ENCODE measurements around the gene PPIP5K2. TPM values are rescaled to one million over a fixed set of nuclear protein-coding genes. Genes with fewer than 3 reads are reported as not detected.
"Not testable (repeated sequence)": the region's sequence is repeated elsewhere in the genome, so short reads cannot be mapped to it uniquely, and the experiment has no call there.

PPIP5K2 gene
- polyA plus RNA-seq, 2 donors: 10.5 to 15.1 TPM

- WGBS, 2 donors: 90 to 93% methylated on average over 2 of the region's 2 CpGs
- Histone ChIP-seq H3K27ac (ENCODE audit: low read depth in 2 of 2, low read length in 1 of 2) (no peak overlapping the region), H3K27me3 (ENCODE audit: control insufficient read depth in 1 of 2, insufficient read depth in 2 of 2, low read length in 2 of 2) (no peaks in the 10 kb centered on the region), H3K36me3 (ENCODE audit: control insufficient read depth in 2 of 2, insufficient read depth in 2 of 2, low read length in 1 of 2) (peaks cover 0 to 3% of the 10 kb centered on the region in 2 donors), H3K9me3 (ENCODE audit: control insufficient read depth in 2 of 2, insufficient read depth in 1 of 2, low read depth in 1 of 2, low read length in 1 of 2) (no peaks in the 10 kb centered on the region), H3K4me3 (ENCODE audit: low read depth in 1 of 2, low read length in 2 of 2) (no peak overlapping the region), H3K4me1 (ENCODE audit: control insufficient read depth in 2 of 2, insufficient read depth in 2 of 2, low read length in 1 of 2) (no peaks in the 10 kb centered on the region)
Measured at GRCh38 chr5:103178167-103178566, 58.1 kb downstream of the PPIP5K2 start.

- WGBS, 2 donors: 97 to 98% methylated on average over 8 of the region's 8 CpGs
- Histone ChIP-seq H3K9me3 (ENCODE audit: control insufficient read depth in 2 of 2, insufficient read depth in 1 of 2, low read depth in 1 of 2, low read length in 1 of 2) (no peaks in the 10 kb centered on the region), H3K36me3 (ENCODE audit: control insufficient read depth in 2 of 2, insufficient read depth in 2 of 2, low read length in 1 of 2) (peaks cover 0 to 2% of the 10 kb centered on the region in 2 donors), H3K27ac (ENCODE audit: low read depth in 2 of 2, low read length in 1 of 2) (no peak overlapping the region), H3K27me3 (ENCODE audit: control insufficient read depth in 1 of 2, insufficient read depth in 2 of 2, low read length in 2 of 2) (no peaks in the 10 kb centered on the region), H3K4me1 (ENCODE audit: control insufficient read depth in 2 of 2, insufficient read depth in 2 of 2, low read length in 1 of 2) (no peaks in the 10 kb centered on the region), H3K4me3 (ENCODE audit: low read depth in 1 of 2, low read length in 2 of 2) (no peak overlapping the region)
Measured at GRCh38 chr5:103186152-103186551, 66.1 kb downstream of the PPIP5K2 start.

- Histone ChIP-seq H3K4me1 (ENCODE audit: control insufficient read depth in 2 of 2, insufficient read depth in 2 of 2, low read length in 1 of 2) (no peaks in the 10 kb centered on the region), H3K4me3 (ENCODE audit: low read depth in 1 of 2, low read length in 2 of 2) (no peak overlapping the region), H3K36me3 (ENCODE audit: control insufficient read depth in 2 of 2, insufficient read depth in 2 of 2, low read length in 1 of 2) (peaks cover 0 to 2% of the 10 kb centered on the region in 2 donors), H3K27me3 (ENCODE audit: control insufficient read depth in 1 of 2, insufficient read depth in 2 of 2, low read length in 2 of 2) (no peaks in the 10 kb centered on the region), H3K27ac (ENCODE audit: low read depth in 2 of 2, low read length in 1 of 2) (no peak overlapping the region), H3K9me3 (ENCODE audit: control insufficient read depth in 2 of 2, insufficient read depth in 1 of 2, low read depth in 1 of 2, low read length in 1 of 2) (no peaks in the 10 kb centered on the region)
- WGBS, 2 donors: 86 to 88% methylated on average over 1 of the region's 1 CpG
Measured at GRCh38 chr5:103188436-103188835, 68.3 kb downstream of the PPIP5K2 start.

GRCh38 chr5:103203226-103203625 is 83.1 kb downstream of the PPIP5K2 start:
- Histone ChIP-seq H3K9me3 (ENCODE audit: control insufficient read depth in 2 of 2, insufficient read depth in 1 of 2, low read depth in 1 of 2, low read length in 1 of 2) (no peaks in the 10 kb centered on the region), H3K27ac (ENCODE audit: low read depth in 2 of 2, low read length in 1 of 2) (no peak overlapping the region), H3K36me3 (ENCODE audit: control insufficient read depth in 2 of 2, insufficient read depth in 2 of 2, low read length in 1 of 2) (peaks cover 2 to 3% of the 10 kb centered on the region in 2 donors), H3K4me1 (ENCODE audit: control insufficient read depth in 2 of 2, insufficient read depth in 2 of 2, low read length in 1 of 2) (no peaks in the 10 kb centered on the region), H3K27me3 (ENCODE audit: control insufficient read depth in 1 of 2, insufficient read depth in 2 of 2, low read length in 2 of 2) (no peaks in the 10 kb centered on the region), H3K4me3 (ENCODE audit: low read depth in 1 of 2, low read length in 2 of 2) (no peak overlapping the region)

GRCh38 chr5:103204990-103205389 is 84.9 kb downstream of the PPIP5K2 start:
- not testable (repeated sequence) for H3K4me1 ChIP-seq (ENCODE audit: control insufficient read depth in 2 of 2, insufficient read depth in 2 of 2, low read length in 1 of 2); H3K27me3 ChIP-seq (ENCODE audit: control insufficient read depth in 1 of 2, insufficient read depth in 2 of 2, low read length in 2 of 2); H3K4me3 ChIP-seq (ENCODE audit: low read depth in 1 of 2, low read length in 2 of 2); H3K27ac ChIP-seq (ENCODE audit: low read depth in 2 of 2, low read length in 1 of 2); H3K9me3 ChIP-seq (ENCODE audit: control insufficient read depth in 2 of 2, insufficient read depth in 1 of 2, low read depth in 1 of 2, low read length in 1 of 2); H3K36me3 ChIP-seq (ENCODE audit: control insufficient read depth in 2 of 2, insufficient read depth in 2 of 2, low read length in 1 of 2)
- 97 to 99% methylated on average over 3 of the region's 3 CpGs for WGBS, 2 donors

GRCh38 chr5:103205991-103206700 is 86.0 kb downstream of the PPIP5K2 start:
- 88 to 90% methylated on average over 3 of the region's 3 CpGs for WGBS, 2 donors
- H3K4me3 ChIP-seq (ENCODE audit: low read depth in 1 of 2, low read length in 2 of 2): no peak overlapping the region
- H3K27me3 ChIP-seq (ENCODE audit: control insufficient read depth in 1 of 2, insufficient read depth in 2 of 2, low read length in 2 of 2): no peaks in the 10 kb centered on the region
- H3K9me3 ChIP-seq (ENCODE audit: control insufficient read depth in 2 of 2, insufficient read depth in 1 of 2, low read depth in 1 of 2, low read length in 1 of 2): no peaks in the 10 kb centered on the region
- no peaks in the 10 kb centered on the region for H3K4me1 ChIP-seq (ENCODE audit: control insufficient read depth in 2 of 2, insufficient read depth in 2 of 2, low read length in 1 of 2)
- H3K36me3 ChIP-seq (ENCODE audit: control insufficient read depth in 2 of 2, insufficient read depth in 2 of 2, low read length in 1 of 2): peaks cover 2 to 3% of the 10 kb centered on the region in 2 donors
- no peak overlapping the region for H3K27ac ChIP-seq (ENCODE audit: low read depth in 2 of 2, low read length in 1 of 2)

GRCh38 chr5:103207011-103207410 is 86.9 kb downstream of the PPIP5K2 start:
- no peaks in the 10 kb centered on the region for H3K36me3 ChIP-seq (ENCODE audit: control insufficient read depth in 2 of 2, insufficient read depth in 2 of 2, low read length in 1 of 2)
- 96 to 97% methylated on average over 1 of the region's 1 CpG for WGBS, 2 donors
- H3K9me3 ChIP-seq (ENCODE audit: control insufficient read depth in 2 of 2, insufficient read depth in 1 of 2, low read depth in 1 of 2, low read length in 1 of 2): no peaks in the 10 kb centered on the region
- H3K4me3 ChIP-seq (ENCODE audit: low read depth in 1 of 2, low read length in 2 of 2): no peak overlapping the region
- no peaks in the 10 kb centered on the region for H3K27me3 ChIP-seq (ENCODE audit: control insufficient read depth in 1 of 2, insufficient read depth in 2 of 2, low read length in 2 of 2)
- H3K27ac ChIP-seq (ENCODE audit: low read depth in 2 of 2, low read length in 1 of 2): no peak overlapping the region
- H3K4me1 ChIP-seq (ENCODE audit: control insufficient read depth in 2 of 2, insufficient read depth in 2 of 2, low read length in 1 of 2): no peaks in the 10 kb centered on the region

- H3K27ac ChIP-seq (ENCODE audit: low read depth in 2 of 2, low read length in 1 of 2): no peak overlapping the region
- H3K27me3 ChIP-seq (ENCODE audit: control insufficient read depth in 1 of 2, insufficient read depth in 2 of 2, low read length in 2 of 2): no peaks in the 10 kb centered on the region
- no peaks in the 10 kb centered on the region for H3K4me1 ChIP-seq (ENCODE audit: control insufficient read depth in 2 of 2, insufficient read depth in 2 of 2, low read length in 1 of 2)
- no peaks in the 10 kb centered on the region for H3K9me3 ChIP-seq (ENCODE audit: control insufficient read depth in 2 of 2, insufficient read depth in 1 of 2, low read depth in 1 of 2, low read length in 1 of 2)
- H3K4me3 ChIP-seq (ENCODE audit: low read depth in 1 of 2, low read length in 2 of 2): no peak overlapping the region
- H3K36me3 ChIP-seq (ENCODE audit: control insufficient read depth in 2 of 2, insufficient read depth in 2 of 2, low read length in 1 of 2): no peaks in the 10 kb centered on the region
Measured at GRCh38 chr5:103207653-103208052, 87.6 kb downstream of the PPIP5K2 start.

GRCh38 chr5:103208460-103208859 is 88.4 kb downstream of the PPIP5K2 start:
- WGBS, 2 donors: 62 to 70% methylated on average over 2 of the region's 2 CpGs
- Histone ChIP-seq H3K27me3 (ENCODE audit: control insufficient read depth in 1 of 2, insufficient read depth in 2 of 2, low read length in 2 of 2) (no peaks in the 10 kb centered on the region), H3K4me1 (ENCODE audit: control insufficient read depth in 2 of 2, insufficient read depth in 2 of 2, low read length in 1 of 2) (no peaks in the 10 kb centered on the region), H3K4me3 (ENCODE audit: low read depth in 1 of 2, low read length in 2 of 2) (no peak overlapping the region), H3K9me3 (ENCODE audit: control insufficient read depth in 2 of 2, insufficient read depth in 1 of 2, low read depth in 1 of 2, low read length in 1 of 2) (no peaks in the 10 kb centered on the region), H3K27ac (ENCODE audit: low read depth in 2 of 2, low read length in 1 of 2) (no peak overlapping the region), H3K36me3 (ENCODE audit: control insufficient read depth in 2 of 2, insufficient read depth in 2 of 2, low read length in 1 of 2) (no peaks in the 10 kb centered on the region)

- Histone ChIP-seq H3K27me3 (ENCODE audit: control insufficient read depth in 1 of 2, insufficient read depth in 2 of 2, low read length in 2 of 2) (no peaks in the 10 kb centered on the region), H3K4me1 (ENCODE audit: control insufficient read depth in 2 of 2, insufficient read depth in 2 of 2, low read length in 1 of 2) (no peaks in the 10 kb centered on the region), H3K27ac (ENCODE audit: low read depth in 2 of 2, low read length in 1 of 2) (no peak overlapping the region), H3K9me3 (ENCODE audit: control insufficient read depth in 2 of 2, insufficient read depth in 1 of 2, low read depth in 1 of 2, low read length in 1 of 2) (no peaks in the 10 kb centered on the region), H3K4me3 (ENCODE audit: low read depth in 1 of 2, low read length in 2 of 2) (no peak overlapping the region), H3K36me3 (ENCODE audit: control insufficient read depth in 2 of 2, insufficient read depth in 2 of 2, low read length in 1 of 2) (no peaks in the 10 kb centered on the region)
Measured at GRCh38 chr5:103209065-103209464, 89.0 kb downstream of the PPIP5K2 start.
